H4 (cell line): ENCODE measurements around the gene ADH7. TPM values are rescaled to one million over a fixed set of nuclear protein-coding genes. Genes with fewer than 3 reads are reported as not detected.
"Not testable (repeated sequence)": the region's sequence is repeated elsewhere in the genome, so short reads cannot be mapped to it uniquely, and the experiment has no call there.

Experiments used
- DNase-seq: peaks from one replicate; pipeline ENCODE4 v3.0.0-alpha.2; 2015; ENCODE audit warnings: low spot score
- total RNA-seq: library from RNA; depleted of rRNA; stranded (reverse); fragments of >200 nt; shearing (Covaris generic); gene quantifications from 2 replicates; pipeline ENCODE4 v1.2.3, GENCODE V29; 2014; rRNA removed

Gene ADH7
- total RNA-seq, 1 experiment from 2014 or later, result not detected

- no peak for DNase-seq
These were observed 55.6 kb downstream of the ADH7 start for GRCh38 chr4:99379571-99379970.

- DNase-seq, result no peak
These were observed 56.3 kb downstream of the ADH7 start for GRCh38 chr4:99378876-99379275.

GRCh38 chr4:99377341-99377740 is 57.8 kb downstream of the ADH7 start:
- not testable (repeated sequence) for DNase-seq

- not testable (repeated sequence) for DNase-seq
These were observed 62.7 kb downstream of the ADH7 start for GRCh38 chr4:99372464-99372863.

- not testable (repeated sequence) for DNase-seq
These were observed 67.3 kb downstream of the ADH7 start for GRCh38 chr4:99367817-99368216.

- DNase-seq, result no peak
These were observed 68.7 kb downstream of the ADH7 start for GRCh38 chr4:99366491-99366890.

- no peak for DNase-seq
These were observed 72.4 kb downstream of the ADH7 start for GRCh38 chr4:99362768-99363167.

Other genes with a start within 250 kb of the ADH7 start
- gene ADH6, start 216.1 kb downstream of the ADH7 start, total RNA-seq, result not detected in 2 replicates
- not detected in 2 replicates for gene ADH1A, start 144.4 kb downstream of the ADH7 start, total RNA-seq
- not detected in 2 replicates for gene ADH1B, start 113.9 kb downstream of the ADH7 start, total RNA-seq
- 0.06 and 1.6 TPM in 2 replicates for gene ADH1C, start 82.6 kb downstream of the ADH7 start, total RNA-seq
- not detected in 2 replicates for gene C4orf17, start 75.7 kb upstream of the ADH7 start, total RNA-seq
- 5.5 TPM in 2 replicates for gene TRMT10A, start 128.7 kb upstream of the ADH7 start, total RNA-seq
- gene MTTP, start 139.5 kb upstream of the ADH7 start, total RNA-seq, result 0.23 and 0.31 TPM in 2 replicates
- gene C4orf54, start 222.5 kb upstream of the ADH7 start, total RNA-seq, result 0.04 TPM in 1 of 2 replicates, not detected in the other